ENCODE results near the gene FAM181B.
A peak's percentile ranks its signal among the peaks of the same experiment; 100 is the strongest.

Gene FAM181B

DNA sequence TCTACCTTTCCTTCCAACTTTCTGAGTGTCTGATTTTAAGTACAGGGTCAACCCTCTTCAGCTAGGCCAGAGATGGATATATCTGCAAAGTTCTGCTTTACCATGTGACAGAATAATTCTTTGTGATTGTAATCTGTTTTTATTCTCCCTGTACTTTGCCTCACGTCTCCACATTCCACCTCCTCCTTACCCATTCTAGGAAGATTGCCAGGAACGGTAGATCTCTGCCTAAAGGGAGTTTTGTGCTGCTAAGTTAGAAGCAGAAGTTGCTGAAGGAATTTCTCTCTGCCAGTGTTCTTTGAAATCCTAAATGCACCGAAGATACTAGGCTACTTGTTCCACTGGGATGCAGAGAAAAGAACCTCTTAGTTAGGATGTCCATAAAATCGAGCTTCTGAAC, 20.7 kb upstream of the FAM181B start:
- H3K27me3 ChIP-seq (ENCODE audit: insufficient read depth, insufficient read length) = no peaks in the 10 kb centered on the region
- DNase-seq (ENCODE audit: low read depth, low spot score) = no peak
- no peaks in the 10 kb centered on the region for H3K9me3 ChIP-seq (ENCODE audit: insufficient read depth, low read length)
- no peaks in the 10 kb centered on the region for H3K4me1 ChIP-seq (ENCODE audit: insufficient read depth, insufficient read length)
- TF ChIP-seq YY1 (IDR thresholded peaks at IDR 0.05; ENCODE audit: insufficient read depth, insufficient read length) = no peak
- TF ChIP-seq SUZ12 (IDR thresholded peaks at IDR 0.05; ENCODE audit: extremely low read depth, insufficient read depth, insufficient read length) = no peak
- no peak for TF ChIP-seq ZNF274 (IDR thresholded peaks at IDR 0.05; ENCODE audit: low read depth, low read length)
- no peak overlapping the region for H3K4me3 ChIP-seq (ENCODE audit: insufficient read length, low read depth)
- no peak overlapping the region for H3K9ac ChIP-seq (ENCODE audit: insufficient read length, low read depth)
- no peaks in the 10 kb centered on the region for H3K36me3 ChIP-seq (ENCODE audit: insufficient read depth, insufficient read length, low read length)

- H3K36me3 ChIP-seq (ENCODE audit: insufficient read depth, insufficient read length, low read length) = no peaks in the 10 kb centered on the region
- H3K9ac ChIP-seq (ENCODE audit: insufficient read length, low read depth) = no peak overlapping the region
- no peak overlapping the region for H3K4me3 ChIP-seq (ENCODE audit: insufficient read length, low read depth)
- H3K27me3 ChIP-seq (ENCODE audit: insufficient read depth, insufficient read length) = no peaks in the 10 kb centered on the region
- no peaks in the 10 kb centered on the region for H3K9me3 ChIP-seq (ENCODE audit: insufficient read depth, low read length)
- DNase-seq (ENCODE audit: low read depth, low spot score) = no peak
- TF ChIP-seq YY1 (IDR thresholded peaks at IDR 0.05; ENCODE audit: insufficient read depth, insufficient read length) = no peak
- no peak for TF ChIP-seq ZNF274 (IDR thresholded peaks at IDR 0.05; ENCODE audit: low read depth, low read length)
- TF ChIP-seq SUZ12 (IDR thresholded peaks at IDR 0.05; ENCODE audit: extremely low read depth, insufficient read depth, insufficient read length) = no peak
- no peaks in the 10 kb centered on the region for H3K4me1 ChIP-seq (ENCODE audit: insufficient read depth, insufficient read length)
Observed at GRCh38 chr11:82753921-82754320, 20.3 kb upstream of the FAM181B start.

DNA sequence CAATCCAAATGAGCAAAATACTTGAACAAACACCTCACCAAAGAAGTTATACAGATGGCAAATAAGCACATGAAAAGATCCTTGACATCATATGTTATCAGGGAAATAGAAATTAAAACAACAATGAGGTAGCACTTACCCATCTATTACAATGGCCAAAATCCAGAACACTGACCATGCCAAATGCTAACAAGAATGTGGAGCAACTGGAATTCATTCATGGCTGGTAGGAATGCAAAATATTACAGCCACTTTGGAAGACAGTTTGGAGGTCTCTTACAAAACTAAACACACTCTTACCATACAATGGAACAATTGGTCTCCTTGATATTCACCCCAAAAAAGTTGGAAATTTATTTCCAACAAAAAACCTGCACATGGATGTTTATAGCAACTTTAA, 19.1 kb upstream of the FAM181B start:
- no peaks in the 10 kb centered on the region for H3K36me3 ChIP-seq (ENCODE audit: insufficient read depth, insufficient read length, low read length)
- H3K4me1 ChIP-seq (ENCODE audit: insufficient read depth, insufficient read length) = no peaks in the 10 kb centered on the region

DNA sequence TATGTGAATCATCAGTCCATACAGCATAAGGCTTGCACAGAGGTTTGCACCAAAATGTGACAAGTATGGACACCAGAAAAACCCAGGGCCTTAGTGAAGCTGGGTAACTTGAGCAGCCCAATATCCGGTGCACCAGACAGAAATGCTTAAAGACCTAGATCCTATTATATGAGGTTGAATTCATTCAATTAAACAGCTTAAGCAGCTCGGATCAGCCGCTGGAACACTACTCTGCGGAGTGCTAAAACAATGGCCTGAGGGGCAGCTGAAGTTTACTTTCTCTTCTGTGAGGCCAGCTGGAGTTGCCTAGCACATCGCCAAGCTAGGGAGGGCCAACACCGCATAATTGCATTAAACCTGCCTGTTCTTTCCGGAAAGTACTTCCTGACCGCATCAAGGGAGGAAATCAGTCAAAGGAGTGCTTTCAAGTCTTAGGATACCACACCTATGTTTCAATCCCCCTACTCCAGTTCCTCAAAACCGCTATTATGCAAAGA, 17.0 kb upstream of the FAM181B start:
- no peaks in the 10 kb centered on the region for H3K36me3 ChIP-seq (ENCODE audit: insufficient read depth, insufficient read length, low read length)
- H3K9me3 ChIP-seq (ENCODE audit: insufficient read depth, low read length) = no peaks in the 10 kb centered on the region
- TF ChIP-seq YY1 (IDR thresholded peaks at IDR 0.05; ENCODE audit: insufficient read depth, insufficient read length) (no peak), ZNF274 (IDR thresholded peaks at IDR 0.05; ENCODE audit: low read depth, low read length) (no peak), SUZ12 (IDR thresholded peaks at IDR 0.05; ENCODE audit: extremely low read depth, insufficient read depth, insufficient read length) (no peak)
- no peaks in the 10 kb centered on the region for H3K27me3 ChIP-seq (ENCODE audit: insufficient read depth, insufficient read length)
- no peak for DNase-seq (ENCODE audit: low read depth, low spot score)
- H3K9ac ChIP-seq (ENCODE audit: insufficient read length, low read depth) = no peak overlapping the region
- no peaks in the 10 kb centered on the region for H3K4me1 ChIP-seq (ENCODE audit: insufficient read depth, insufficient read length)
- H3K4me3 ChIP-seq (ENCODE audit: insufficient read length, low read depth) = no peak overlapping the region

More for the DNA sequence above, 19.1 kb upstream of the FAM181B start:
- H3K27me3 ChIP-seq (ENCODE audit: insufficient read depth, insufficient read length) = no peaks in the 10 kb centered on the region
- H3K4me3 ChIP-seq (ENCODE audit: insufficient read length, low read depth) = no peak overlapping the region
- H3K9ac ChIP-seq (ENCODE audit: insufficient read length, low read depth) = no peak overlapping the region
- H3K9me3 ChIP-seq (ENCODE audit: insufficient read depth, low read length) = no peaks in the 10 kb centered on the region
- TF ChIP-seq ZNF274 (IDR thresholded peaks at IDR 0.05; ENCODE audit: low read depth, low read length) = no peak
- TF ChIP-seq SUZ12 (IDR thresholded peaks at IDR 0.05; ENCODE audit: extremely low read depth, insufficient read depth, insufficient read length) = no peak
- TF ChIP-seq YY1 (IDR thresholded peaks at IDR 0.05; ENCODE audit: insufficient read depth, insufficient read length) = no peak
- no peak for DNase-seq (ENCODE audit: low read depth, low spot score)

DNA sequence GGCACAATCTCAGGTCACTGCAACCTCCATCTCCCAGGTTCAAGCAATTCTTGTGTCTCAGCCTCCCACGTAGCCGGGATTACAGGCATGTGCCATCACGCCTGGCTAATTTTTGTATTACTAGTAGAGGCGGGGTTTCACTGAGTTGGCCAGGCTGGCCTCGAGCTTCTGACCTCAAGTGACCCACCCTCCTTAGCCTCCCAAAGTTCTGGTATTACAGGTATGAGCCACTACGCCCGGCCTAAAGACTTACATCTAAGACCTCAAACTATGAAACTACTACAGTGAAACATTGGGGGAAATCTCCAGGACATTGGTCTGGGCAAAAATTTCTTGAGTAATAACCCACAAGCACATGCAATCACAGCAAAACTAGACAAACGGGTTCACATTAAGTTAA, 13.8 kb upstream of the FAM181B start:
- no peak overlapping the region for H3K4me3 ChIP-seq (ENCODE audit: insufficient read length, low read depth)
- no peaks in the 10 kb centered on the region for H3K4me1 ChIP-seq (ENCODE audit: insufficient read depth, insufficient read length)
- H3K27me3 ChIP-seq (ENCODE audit: insufficient read depth, insufficient read length) = no peaks in the 10 kb centered on the region
- no peaks in the 10 kb centered on the region for H3K9me3 ChIP-seq (ENCODE audit: insufficient read depth, low read length)
- no peak for DNase-seq (ENCODE audit: low read depth, low spot score)
- no peaks in the 10 kb centered on the region for H3K36me3 ChIP-seq (ENCODE audit: insufficient read depth, insufficient read length, low read length)
- TF ChIP-seq YY1 (IDR thresholded peaks at IDR 0.05; ENCODE audit: insufficient read depth, insufficient read length) (no peak), SUZ12 (IDR thresholded peaks at IDR 0.05; ENCODE audit: extremely low read depth, insufficient read depth, insufficient read length) (no peak)
- no peak overlapping the region for H3K9ac ChIP-seq (ENCODE audit: insufficient read length, low read depth)

- Histone ChIP-seq H3K9me3 (ENCODE audit: insufficient read depth, low read length) (no peaks in the 10 kb centered on the region), H3K27me3 (ENCODE audit: insufficient read depth, insufficient read length) (peaks cover 15% of the 10 kb centered on the region), H3K9ac (ENCODE audit: insufficient read length, low read depth) (no peak overlapping the region), H3K4me1 (ENCODE audit: insufficient read depth, insufficient read length) (no peaks in the 10 kb centered on the region), H3K36me3 (ENCODE audit: insufficient read depth, insufficient read length, low read length) (no peaks in the 10 kb centered on the region), H3K4me3 (ENCODE audit: insufficient read length, low read depth) (no peak overlapping the region)
- DNase-seq (ENCODE audit: low read depth, low spot score) = no peak
- TF ChIP-seq ZNF274 (IDR thresholded peaks at IDR 0.05; ENCODE audit: low read depth, low read length) (no peak), YY1 (IDR thresholded peaks at IDR 0.05; ENCODE audit: insufficient read depth, insufficient read length) (no peak), SUZ12 (IDR thresholded peaks at IDR 0.05; ENCODE audit: extremely low read depth, insufficient read depth, insufficient read length) (no peak)
Observed at GRCh38 chr11:82738091-82738490, 4.4 kb upstream of the FAM181B start.

GRCh38 chr11:82734120-82734479, 436 bp upstream of the FAM181B start:
- peak overlapping the region; percentile 21 for H3K9ac ChIP-seq (ENCODE audit: insufficient read length, low read depth)
- H3K27me3 ChIP-seq (ENCODE audit: insufficient read depth, insufficient read length) = peaks cover 50% of the 10 kb centered on the region
- TF ChIP-seq YY1 (IDR thresholded peaks at IDR 0.05; ENCODE audit: insufficient read depth, insufficient read length) (no peak), ZNF274 (IDR thresholded peaks at IDR 0.05; ENCODE audit: low read depth, low read length) (no peak), SUZ12 (IDR thresholded peaks at IDR 0.05; ENCODE audit: extremely low read depth, insufficient read depth, insufficient read length) (no peak)
- DNase-seq (ENCODE audit: low read depth, low spot score) = no peak
- H3K4me3 ChIP-seq (ENCODE audit: insufficient read length, low read depth) = peak overlapping the region; percentile 67
- H3K9me3 ChIP-seq (ENCODE audit: insufficient read depth, low read length) = no peaks in the 10 kb centered on the region
- no peaks in the 10 kb centered on the region for H3K4me1 ChIP-seq (ENCODE audit: insufficient read depth, insufficient read length)
- H3K36me3 ChIP-seq (ENCODE audit: insufficient read depth, insufficient read length, low read length) = no peaks in the 10 kb centered on the region

Data from NT2/D1 (cell line).